NCI-H2029 treated with DMSO at 0.1 percent for 48 hours (cell line): ENCODE results near the gene RMRP.

Experiments
- DNase-seq: peaks from one replicate; lab custom pipeline; 2025; lab: John Stamatoyannopoulos, UW

The RMRP gene

DNA sequence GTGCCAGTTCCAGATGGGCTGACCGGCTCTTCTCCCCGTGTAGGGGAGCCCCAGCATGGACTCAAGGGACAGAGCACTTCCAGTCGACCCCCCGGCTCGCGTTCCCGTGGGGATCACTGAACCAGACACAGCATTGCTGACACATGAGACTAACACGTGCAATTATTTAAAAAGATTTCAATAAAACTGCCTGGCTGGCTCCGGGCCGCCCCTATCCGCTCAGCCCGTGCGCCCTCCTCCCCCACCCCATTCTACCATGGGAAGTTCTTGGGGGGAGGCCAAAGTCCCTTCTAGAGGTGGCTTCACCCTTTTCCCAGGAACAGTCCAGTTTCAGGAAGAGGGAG lies 48.0 kb downstream of the RMRP start:
- DNase-seq, result no peak

DNA sequence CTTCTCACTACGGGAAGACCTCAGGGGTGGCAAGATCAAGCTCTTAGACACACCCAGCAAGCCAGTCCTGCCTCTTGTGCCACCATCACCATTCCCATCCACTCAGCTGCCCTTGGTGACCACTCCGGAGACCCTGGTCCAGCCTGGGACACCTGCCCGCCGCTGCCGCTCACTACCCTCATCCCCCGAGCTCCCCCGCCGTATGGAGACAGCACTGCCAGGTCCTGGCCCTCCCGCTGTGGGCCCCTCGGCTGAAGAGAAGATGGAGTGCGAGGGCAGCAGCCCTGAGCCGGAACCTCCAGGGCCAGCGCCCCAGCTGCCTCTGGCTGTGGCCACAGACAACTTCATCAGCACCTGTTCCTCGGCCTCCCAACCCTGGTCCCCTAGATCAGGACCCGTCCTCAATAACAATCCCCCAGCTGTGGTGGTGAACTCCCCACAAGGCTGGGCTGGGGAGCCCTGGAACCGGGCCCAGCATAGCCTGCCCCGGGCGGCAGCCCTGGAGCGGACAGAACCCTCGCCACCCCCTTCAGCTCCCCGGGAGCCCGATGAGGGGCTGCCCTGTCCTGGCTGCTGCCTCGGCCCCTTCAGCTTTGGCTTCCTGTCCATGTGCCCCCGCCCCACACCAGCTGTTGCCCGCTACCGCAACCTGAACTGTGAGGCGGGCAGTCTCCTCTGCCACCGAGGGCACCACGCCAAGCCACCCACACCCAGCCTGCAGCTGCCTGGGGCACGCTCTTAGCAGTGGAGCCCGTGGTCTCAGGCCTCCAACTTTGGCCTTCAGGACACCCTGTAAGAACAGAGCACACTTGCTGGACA lies 48.6 kb downstream of the RMRP start:
- no peak for DNase-seq

DNA sequence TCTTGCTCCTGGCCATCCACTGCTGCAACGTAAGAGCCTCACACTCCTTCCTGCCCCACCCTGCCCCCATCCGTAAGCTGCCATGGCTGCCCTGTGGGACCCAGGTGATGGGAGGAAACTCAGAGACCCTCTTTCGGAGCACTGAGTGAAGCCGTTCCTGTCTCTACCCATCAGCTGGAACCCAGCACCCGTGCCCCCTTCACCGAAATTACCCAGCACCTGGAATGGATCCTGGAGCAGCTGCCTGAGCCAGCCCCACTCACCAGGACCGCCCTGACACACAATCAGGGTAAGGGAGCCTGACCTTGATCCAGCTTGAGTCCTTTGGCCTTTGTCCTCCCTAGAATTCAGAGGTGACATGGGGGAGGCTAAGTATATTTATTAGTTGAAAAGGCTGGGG lies 49.6 kb downstream of the RMRP start:
- no peak for DNase-seq
